Measurements from ENCODE around the gene NGB.

The NGB gene

GRCh38 chr14:77231721-77232120 lies 39.3 kb downstream of the NGB start:
- DNase-seq (ENCODE audit: low read depth) = no peak

- DNase-seq (ENCODE audit: low read depth) = no peak
Measured at GRCh38 chr14:77230914-77231313, 40.1 kb downstream of the NGB start.

- no peak for DNase-seq (ENCODE audit: low read depth)
Measured at GRCh38 chr14:77228056-77228455, 43.0 kb downstream of the NGB start.

- no peak for DNase-seq (ENCODE audit: low read depth)
Measured at GRCh38 chr14:77225892-77226557, 45.0 kb downstream of the NGB start.

- DNase-seq (ENCODE audit: low read depth) = no peak
Measured at GRCh38 chr14:77225254-77225653, 45.8 kb downstream of the NGB start.

- DNase-seq (ENCODE audit: low read depth) = no peak
Measured at GRCh38 chr14:77224212-77224611, 46.8 kb downstream of the NGB start.

- DNase-seq (ENCODE audit: low read depth) = no peak
Measured at GRCh38 chr14:77222546-77223225, 48.3 kb downstream of the NGB start.

- no peak for DNase-seq (ENCODE audit: low read depth)
Measured at GRCh38 chr14:77221241-77221871, 49.6 kb downstream of the NGB start.

GRCh38 chr14:77220246-77221017 lies 50.6 kb downstream of the NGB start:
- DNase-seq (ENCODE audit: low read depth) = no peak

- DNase-seq (ENCODE audit: low read depth) = no peak
Measured at GRCh38 chr14:77219591-77219990, 51.4 kb downstream of the NGB start.

GRCh38 chr14:77217551-77217950 lies 53.5 kb downstream of the NGB start:
- no peak for DNase-seq (ENCODE audit: low read depth)

Data from fibroblast of the conjunctiva (primary cell).